ENCODE data around the gene ATP6V0D1.
"Not testable (repeated sequence)": the region's sequence is repeated elsewhere in the genome, so short reads cannot be mapped to it uniquely, and the experiment has no call there.

ATP6V0D1 gene

GRCh38 chr16:67504031-67505021 is 23.4 kb upstream of the ATP6V0D1 start:
- DNase-seq (ENCODE audit: low read depth): no peak

GRCh38 chr16:67499106-67499505 is 18.1 kb upstream of the ATP6V0D1 start:
- DNase-seq (ENCODE audit: low read depth): no peak

- DNase-seq (ENCODE audit: low read depth): no peak
Observed at GRCh38 chr16:67490335-67491096, 9.6 kb upstream of the ATP6V0D1 start.

GRCh38 chr16:67489401-67490083 is 8.6 kb upstream of the ATP6V0D1 start:
- DNase-seq (ENCODE audit: low read depth): no peak

- DNase-seq (ENCODE audit: low read depth): not testable (repeated sequence)
Observed at GRCh38 chr16:67487561-67487960, 6.6 kb upstream of the ATP6V0D1 start.

GRCh38 chr16:67486805-67487204 is 5.8 kb upstream of the ATP6V0D1 start:
- DNase-seq (ENCODE audit: low read depth): no peak

GRCh38 chr16:67483731-67484525 is 3.0 kb upstream of the ATP6V0D1 start:
- no peak for DNase-seq (ENCODE audit: low read depth)

GRCh38 chr16:67483150-67483549 is 2.2 kb upstream of the ATP6V0D1 start, which contains the start of gene AGRP:
Gene AGRP (minus strand): TSS chr16:67483547. CDS start chr16:67483398, 149 bp downstream.
- DNase-seq (ENCODE audit: low read depth): no peak

- DNase-seq (ENCODE audit: low read depth): no peak
Observed at GRCh38 chr16:67482233-67482924, 1.4 kb upstream of the ATP6V0D1 start.

GRCh38 chr16:67481561-67482232 is 740 bp upstream of the ATP6V0D1 start:
- no peak for DNase-seq (ENCODE audit: low read depth)

- DNase-seq (ENCODE audit: low read depth): no peak
Observed at GRCh38 chr16:67477960-67478554, 2.9 kb downstream of the ATP6V0D1 start.

GRCh38 chr16:67474551-67475455 is 6.2 kb downstream of the ATP6V0D1 start:
- DNase-seq (ENCODE audit: low read depth): no peak

GRCh38 chr16:67471758-67472384 is 9.1 kb downstream of the ATP6V0D1 start:
- DNase-seq (ENCODE audit: low read depth): no peak

GRCh38 chr16:67470359-67470758 is 10.6 kb downstream of the ATP6V0D1 start:
- DNase-seq (ENCODE audit: low read depth): no peak

- no peak for DNase-seq (ENCODE audit: low read depth)
Observed at GRCh38 chr16:67468731-67469130, 12.2 kb downstream of the ATP6V0D1 start.

- no peak for DNase-seq (ENCODE audit: low read depth)
Observed at GRCh38 chr16:67466581-67466980, 14.4 kb downstream of the ATP6V0D1 start.

GRCh38 chr16:67464565-67464964 is 16.4 kb downstream of the ATP6V0D1 start:
- DNase-seq (ENCODE audit: low read depth): no peak

GRCh38 chr16:67463691-67464090 is 17.3 kb downstream of the ATP6V0D1 start:
- no peak for DNase-seq (ENCODE audit: low read depth)
